ENCODE results near the gene NR2F2.

NR2F2 gene

DNA sequence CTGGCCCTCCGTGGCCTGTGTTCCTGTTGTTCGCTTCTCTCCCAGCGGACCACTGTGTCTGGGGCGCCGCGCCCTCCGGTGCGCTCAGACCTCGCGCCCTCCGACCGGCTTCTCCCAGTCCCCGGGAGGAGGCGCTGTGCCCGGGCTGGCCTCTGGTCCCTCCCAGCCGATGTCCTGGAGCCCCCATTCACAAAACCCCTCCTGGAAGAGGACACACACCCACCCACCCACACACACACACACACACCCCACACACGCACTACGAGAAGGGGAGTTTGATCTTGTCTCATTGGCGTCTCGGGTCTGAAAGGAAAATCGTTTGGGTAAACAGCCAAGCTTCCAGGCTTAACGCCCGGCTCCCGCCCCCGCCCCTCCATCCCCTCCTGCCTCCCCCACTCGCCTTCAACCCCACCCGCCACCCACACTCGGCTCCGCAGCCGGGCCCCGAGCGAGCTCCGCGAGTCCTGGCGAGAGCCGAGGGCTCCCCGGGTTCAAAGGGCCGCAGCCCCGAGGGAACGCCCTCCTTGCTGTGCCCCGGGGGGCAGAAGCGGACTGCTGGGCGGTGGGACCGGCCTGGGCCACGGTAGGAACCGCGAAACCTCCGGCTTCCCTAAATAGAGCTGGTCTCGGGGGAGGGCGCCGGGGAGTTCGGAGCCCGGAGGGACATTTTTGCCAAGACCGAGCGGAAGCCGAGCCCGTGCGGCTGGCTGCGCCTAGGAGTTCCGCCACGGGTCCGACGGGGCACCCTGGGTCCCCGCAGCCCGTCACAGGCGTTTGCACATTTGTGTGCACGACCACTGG, 23.6 kb downstream of the NR2F2 start:
- DNase-seq (ENCODE audit: low read depth) = no peak

DNA sequence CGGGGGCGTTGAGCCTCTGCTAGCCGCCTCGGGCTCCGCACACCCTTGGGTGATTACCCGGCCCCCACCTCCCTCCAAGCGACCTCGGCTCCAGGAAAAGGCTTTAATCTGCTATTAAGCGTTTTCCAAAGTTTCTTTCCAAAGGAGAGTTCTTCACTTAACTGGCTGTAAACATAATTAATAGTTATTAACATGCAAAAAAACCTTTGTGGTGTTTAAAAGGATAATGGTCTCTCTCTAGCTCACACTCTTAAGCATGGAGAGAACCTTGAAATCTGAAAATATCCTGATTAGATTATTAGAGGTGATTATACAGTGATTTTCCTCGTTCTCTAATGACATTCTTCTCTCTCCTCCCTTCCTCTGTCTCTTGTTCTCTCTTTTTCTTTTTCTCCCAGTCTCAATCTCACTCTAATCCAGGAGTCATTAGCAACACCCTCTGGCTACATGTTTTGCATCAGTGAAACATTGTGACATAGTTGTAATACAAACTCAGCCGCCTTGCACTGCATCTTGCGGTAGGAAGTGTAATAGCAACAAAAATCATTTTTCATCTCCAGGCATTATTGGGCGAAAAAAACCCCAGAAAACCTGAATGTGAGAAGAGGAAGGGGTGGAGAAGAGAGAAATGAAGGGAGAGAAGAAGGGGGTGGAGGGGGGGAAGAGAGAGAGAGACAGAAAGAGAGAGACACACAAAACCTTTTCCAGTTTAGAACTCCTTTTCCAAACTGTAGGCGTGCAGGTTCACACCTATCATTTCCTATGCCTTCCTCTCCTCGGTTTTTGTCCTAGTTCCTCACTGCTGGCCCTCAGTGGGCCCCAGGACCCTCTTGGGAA, 24.4 kb downstream of the NR2F2 start:
- peak; percentile 44 for DNase-seq (ENCODE audit: low read depth)

DNA sequence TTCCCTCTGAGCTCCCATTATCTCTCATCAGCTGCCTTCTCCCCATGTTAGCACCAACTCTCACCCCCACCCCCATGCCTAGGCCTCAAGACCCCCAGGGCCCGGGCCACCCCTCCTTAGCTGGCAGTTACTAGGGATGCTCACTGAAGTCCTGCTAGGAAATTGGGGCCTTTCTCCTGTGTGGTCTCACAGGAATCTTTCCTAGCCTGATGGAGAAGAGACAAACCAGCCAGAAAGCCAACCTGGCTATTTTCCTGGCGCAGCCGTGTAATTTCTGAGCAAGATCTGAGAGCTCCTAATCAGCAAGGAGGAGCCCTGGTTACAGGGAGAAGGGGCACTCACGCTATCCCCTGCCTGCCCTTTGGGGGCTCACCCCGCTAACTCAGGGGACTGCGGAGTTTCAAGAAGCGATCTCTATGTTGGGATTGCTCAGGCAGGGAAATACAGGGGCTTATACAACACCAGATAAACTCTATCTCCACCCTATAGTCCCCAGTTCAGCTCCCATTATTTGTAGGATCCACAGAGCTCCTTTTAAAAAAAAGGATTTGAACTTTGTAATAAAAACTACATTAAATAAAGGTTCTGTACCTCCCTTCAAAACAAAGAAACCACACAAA, 25.2 kb downstream of the NR2F2 start:
- no peak for DNase-seq (ENCODE audit: low read depth)

DNA sequence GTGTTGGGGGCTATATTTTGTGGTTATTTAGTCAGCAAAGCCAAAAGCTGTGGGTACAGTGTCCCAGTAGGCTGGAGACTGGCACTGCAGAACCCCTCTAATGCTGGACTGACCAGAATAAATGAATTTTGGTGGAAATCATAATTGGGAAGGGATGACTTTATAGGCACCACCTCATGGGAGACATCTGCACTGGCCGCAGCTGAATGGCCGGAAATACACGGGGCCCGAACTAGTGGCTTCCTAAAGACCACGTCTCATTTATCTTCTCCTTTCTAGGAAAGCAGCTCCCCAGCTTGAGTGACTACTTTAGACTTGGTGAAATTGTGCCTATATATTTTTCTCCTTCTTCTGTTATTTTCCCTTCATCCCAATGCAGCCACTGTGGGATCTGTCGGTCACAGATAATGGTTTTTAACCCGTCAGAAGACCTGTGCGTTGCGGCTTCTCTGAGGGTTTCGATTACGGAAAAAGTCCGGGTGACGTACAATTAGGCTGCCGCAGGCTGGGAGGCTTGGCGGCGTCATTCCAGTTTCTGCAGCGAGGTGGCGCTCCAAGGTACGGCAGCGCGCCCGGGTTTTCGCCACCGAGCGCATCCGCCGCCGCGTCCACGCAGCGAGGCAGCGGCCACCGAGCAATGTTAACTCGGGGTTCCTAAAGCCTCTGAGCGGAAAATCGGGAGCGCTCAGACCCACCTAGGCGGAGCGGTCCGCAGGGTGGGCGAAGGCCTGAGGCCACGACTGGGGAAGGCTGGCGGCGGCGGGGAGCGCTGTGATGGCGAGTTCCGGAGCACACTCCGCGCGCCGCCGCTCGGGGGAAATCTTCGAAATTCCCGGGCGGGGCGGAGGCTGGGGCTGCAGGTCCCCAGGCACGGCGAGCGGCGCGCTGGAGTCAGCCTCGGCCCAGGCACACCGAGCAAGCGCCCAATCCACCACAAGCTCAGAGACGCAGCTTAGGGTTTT, 26.3 kb downstream of the NR2F2 start:
- DNase-seq (ENCODE audit: low read depth) = no peak

DNA sequence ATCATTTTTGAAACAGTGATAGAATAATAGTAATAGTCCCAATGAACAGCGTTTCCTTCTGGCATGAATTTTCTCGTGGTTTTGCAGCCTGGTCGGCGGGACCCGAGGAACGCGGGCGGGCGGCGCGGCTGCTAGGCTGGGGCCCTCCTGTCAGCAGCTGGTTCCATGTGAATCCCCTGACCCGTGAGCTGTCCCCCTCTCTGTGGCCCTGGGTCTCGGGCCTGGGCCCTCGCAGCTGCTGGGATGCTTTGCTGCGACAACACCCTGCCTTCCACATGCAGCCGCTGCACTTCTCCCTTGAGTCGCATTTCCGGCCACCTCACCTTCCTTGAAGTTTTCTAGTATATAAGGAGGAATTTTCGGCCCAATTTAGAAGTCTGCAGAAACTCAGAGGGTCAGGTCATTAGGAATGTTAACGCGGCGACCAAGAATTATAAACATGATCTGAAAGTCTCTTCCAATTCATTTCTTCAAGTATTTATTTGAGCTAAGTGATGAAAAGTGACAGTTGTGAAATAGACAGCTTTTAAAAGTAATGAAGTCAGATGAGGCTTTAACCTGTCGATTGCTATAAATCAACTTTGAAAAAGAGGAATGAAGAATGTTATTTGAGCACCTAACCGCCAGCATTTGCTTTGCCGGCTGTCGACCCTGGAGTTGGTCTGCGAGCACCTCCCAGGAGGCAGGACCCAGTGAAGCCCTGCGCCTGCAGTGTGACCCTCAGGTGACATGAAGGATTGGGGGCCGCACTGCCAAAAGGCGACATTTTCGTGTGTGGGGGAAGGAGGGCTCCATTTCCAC, 27.7 kb downstream of the NR2F2 start:
- DNase-seq (ENCODE audit: low read depth) = no peak

DNA sequence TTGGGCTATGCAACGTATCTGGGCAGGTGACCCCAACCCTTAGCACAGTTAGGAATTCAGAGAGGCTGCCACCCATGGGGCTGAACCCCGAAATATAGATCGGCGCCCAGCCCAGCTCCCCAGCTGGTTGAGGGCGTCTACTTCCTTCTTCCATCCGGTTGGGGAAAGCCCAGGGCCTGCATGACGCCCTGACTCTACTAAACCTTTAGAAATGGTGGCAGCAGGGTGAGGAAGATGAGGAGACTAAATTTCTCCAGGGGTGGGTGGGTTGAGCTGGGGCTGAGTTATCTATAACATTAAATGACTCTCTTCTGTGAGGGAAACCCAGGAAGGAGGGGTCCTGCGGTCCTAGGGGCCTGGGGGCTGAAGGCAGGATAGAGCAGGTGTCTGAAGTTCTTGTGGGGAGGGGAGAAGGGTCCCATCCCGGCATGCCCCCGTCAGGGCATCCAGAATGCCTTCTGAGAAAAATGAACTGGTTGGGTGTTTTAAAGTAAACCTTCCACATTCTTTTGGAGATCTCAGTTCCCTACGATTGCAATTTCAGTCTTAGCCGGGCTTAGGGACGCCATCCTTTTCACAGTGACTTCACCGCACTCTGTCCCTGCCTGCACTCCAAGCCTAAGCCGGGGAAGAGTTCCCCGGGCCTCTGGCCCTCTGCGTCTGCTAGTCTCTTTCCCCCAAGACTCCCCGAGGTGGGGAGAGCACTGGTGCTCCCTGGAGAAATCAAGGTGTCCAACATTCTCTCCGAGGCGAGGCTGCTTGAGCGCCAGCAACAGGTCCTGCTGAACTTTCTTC, 28.5 kb downstream of the NR2F2 start:
- no peak for DNase-seq (ENCODE audit: low read depth)

DNA sequence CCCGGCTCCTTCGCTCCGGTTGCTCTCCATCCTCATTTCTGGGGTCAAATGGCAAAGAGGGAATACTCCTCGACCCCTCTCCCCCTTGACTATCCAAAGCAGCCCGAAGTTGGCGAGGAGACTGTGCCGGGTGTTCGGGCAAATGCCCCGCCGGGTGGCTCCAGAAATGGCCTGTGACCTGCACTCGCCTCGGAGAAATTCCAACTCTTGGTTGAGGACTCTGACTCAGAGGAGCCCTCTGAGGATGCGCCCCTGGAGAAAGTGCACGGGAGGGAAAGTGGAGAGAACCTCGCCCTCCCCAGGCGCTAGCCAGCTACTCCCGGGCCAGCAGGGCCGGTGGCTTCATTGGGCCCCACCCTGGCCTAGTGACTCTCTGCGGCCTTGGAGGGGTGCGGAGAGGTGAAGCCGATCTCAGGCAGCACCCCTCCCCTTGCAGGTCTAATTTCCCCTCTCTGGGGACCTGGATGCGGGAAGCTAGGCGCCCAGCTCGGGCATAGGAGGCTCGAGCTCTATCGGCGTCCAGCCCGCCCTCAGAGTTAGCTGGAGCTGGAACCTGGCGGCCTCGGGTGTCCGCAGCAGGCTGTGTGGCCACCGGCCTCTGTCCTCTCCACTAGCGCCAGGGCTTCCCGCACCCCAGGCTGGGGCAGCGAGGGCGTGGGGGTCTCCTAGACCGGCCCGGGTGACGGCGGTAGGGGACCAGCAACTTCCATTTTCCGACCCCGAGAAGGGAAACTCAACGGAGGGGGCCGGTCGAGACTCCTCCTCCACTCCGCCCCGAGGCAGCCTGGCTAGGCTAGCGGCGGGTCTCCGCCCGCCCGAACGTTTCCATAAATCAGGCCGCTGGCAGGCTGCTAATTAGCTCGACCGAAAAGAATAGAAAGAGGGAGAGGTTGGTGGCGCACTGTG, 29.4 kb downstream of the NR2F2 start:
- no peak for DNase-seq (ENCODE audit: low read depth)

DNA sequence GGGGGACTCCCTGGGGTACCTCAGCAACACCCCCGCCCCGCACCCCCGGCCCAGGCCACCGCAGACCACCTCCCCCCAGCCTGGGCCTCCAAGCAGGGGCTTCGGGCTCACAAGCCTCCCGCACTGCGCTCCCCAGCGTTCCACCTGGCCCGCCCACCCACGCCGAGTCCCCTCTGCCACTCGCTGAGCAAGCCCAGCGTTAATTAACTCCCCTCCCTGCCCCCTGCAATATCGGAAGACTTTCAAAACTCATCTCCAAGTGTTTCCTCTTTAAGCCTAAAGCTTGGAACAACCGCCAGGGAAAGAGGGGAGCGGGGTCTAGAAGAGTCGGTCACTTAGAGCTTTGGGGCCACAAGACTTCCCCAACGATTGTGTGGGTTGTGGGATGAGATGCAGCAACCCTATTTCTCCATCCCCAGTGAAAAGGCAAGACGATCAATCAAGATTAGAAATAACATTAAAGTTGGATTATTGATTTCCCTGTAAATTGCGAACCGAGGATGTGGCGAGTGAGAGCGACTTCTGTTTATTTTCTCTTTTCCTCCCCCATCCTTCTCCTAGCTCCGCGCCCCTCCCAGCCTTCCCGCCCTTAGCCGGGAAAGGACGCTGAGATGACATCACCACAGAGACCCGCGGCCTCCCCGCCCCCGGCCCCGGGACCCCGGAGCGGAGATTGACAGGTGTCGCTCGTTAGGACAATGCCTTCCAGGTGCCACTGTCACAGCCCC, 30.2 kb downstream of the NR2F2 start:
- no peak for DNase-seq (ENCODE audit: low read depth)

DNA sequence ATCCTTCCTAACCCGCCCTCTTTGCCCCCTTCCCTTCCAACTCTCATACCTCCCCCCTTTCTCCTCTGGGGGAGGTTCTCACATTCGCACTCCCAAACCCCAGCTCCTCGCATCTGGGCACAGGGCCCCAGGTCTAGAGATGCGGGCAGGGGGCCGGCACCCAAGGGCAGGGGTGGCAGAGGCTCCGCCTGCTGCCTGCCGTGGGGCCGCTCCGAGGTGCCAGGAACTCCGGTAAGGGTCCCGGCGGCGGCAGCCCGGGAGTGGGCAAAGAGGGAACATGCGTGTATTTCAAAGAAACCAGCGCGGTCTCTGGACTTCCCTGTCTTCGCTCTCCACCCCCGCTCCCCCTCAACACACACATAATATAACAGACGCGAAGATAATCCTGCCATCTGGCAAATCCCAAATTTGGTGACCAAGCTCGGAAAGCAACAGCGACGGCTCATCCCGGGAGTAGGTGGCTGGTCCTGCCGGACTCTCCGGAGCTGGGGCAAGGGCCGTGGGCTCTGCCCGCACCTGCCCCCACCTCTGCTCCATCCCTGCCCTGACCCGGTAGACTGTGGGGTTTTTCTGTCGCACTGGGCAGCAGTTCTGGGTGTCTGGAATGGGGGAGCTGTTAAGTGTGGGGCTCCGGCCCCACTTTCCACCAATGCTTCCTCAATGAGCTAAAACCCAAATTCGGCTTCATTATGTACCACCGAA, 31.0 kb downstream of the NR2F2 start:
- no peak for DNase-seq (ENCODE audit: low read depth)

DNA sequence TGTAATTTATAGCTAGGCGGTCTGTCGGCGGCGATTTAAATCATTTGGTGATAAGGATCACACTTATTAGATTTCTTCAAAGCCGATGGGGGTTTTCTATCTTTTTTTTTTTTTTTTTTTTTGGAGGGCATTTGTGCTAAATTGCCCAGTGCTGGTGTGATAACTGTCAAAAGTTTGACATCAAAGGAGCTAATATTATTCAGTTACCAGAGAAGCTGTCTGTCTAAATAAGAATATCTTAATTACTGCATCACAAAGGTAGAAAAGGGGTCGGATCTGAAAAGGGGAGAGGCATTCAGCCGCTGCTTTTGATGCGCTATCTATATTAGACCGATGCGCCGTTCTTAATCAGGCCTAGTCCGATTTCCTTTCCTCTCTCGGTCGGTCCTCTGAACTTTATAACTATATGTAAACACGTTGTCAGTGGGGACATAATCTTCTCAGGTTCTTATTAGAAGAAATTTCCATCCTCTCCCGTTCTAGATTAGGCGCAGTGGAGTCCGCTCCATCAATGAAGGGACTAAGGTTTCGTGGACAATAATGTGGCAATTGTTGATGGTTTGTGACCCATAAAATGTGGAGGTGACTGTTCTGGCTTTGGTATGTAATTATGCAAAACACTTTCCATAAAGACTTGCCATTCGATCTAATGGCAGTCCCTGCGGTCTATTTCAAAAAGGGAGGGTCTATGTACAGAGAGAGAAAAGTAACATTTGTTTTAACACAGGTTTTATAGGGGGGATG, 31.7 kb downstream of the NR2F2 start:
- DNase-seq (ENCODE audit: low read depth) = no peak

DNA sequence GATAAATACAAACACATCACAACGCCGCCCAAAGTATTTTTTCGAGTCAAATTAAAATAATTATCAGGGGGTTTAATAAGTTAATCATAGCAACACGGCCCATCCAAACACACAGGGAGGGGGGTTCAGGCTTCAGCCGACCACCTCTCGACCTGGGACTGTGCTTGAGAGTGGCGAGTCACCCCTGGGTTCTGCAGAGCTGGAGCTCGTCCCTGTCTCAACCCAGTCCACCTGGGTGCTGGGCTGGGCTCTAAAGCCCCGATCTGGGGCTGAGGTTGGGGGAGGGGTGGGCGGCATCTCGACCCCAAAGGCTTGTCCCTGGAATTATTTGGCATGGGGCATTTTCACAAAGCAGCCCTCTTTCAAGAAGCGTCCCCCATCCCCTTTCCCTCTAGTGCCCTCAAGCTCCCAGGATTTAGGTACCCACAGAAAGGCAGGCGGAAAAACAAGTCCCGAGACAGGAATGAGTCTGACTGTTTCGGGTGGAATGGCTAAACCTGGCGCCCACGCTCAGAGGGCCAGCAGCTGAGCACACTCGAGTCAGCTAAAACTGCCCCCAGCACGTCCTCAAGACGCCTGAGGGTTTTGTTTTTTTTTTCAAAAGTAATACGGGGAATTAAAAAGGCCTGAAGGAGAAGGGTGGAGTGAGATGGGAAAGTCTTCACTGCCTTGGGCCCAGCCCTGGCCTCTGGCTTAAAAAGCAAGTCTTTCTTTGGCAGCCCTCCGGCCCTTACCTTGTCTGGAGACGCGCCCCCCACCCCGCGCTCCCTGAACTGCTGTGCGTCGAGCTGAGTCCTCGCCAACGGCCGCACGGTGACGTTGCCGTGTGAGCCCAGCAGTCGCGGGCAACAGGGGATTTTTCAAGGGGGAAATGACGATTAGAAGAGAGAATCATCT, 32.5 kb downstream of the NR2F2 start:
- no peak for DNase-seq (ENCODE audit: low read depth)

DNA sequence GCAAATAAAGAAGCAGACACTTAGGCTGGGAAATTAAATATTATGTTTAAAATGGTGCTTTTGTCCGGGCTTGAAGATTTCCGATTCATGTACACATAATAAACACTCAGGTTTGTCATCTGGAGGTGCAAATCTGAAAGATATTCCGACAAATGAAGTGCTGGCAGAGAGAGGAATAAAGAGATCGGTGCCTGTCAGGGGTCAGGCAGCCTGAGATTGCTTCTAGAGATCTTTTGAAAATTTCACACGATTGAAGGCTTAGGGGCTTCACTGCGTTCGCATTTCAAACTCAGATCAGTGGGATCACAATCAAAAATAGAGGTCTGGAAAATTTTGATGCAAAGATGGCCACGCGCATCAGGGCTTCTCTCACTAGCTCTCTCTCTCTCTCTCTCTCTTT, 33.2 kb downstream of the NR2F2 start:
- DNase-seq (ENCODE audit: low read depth) = no peak

DNA sequence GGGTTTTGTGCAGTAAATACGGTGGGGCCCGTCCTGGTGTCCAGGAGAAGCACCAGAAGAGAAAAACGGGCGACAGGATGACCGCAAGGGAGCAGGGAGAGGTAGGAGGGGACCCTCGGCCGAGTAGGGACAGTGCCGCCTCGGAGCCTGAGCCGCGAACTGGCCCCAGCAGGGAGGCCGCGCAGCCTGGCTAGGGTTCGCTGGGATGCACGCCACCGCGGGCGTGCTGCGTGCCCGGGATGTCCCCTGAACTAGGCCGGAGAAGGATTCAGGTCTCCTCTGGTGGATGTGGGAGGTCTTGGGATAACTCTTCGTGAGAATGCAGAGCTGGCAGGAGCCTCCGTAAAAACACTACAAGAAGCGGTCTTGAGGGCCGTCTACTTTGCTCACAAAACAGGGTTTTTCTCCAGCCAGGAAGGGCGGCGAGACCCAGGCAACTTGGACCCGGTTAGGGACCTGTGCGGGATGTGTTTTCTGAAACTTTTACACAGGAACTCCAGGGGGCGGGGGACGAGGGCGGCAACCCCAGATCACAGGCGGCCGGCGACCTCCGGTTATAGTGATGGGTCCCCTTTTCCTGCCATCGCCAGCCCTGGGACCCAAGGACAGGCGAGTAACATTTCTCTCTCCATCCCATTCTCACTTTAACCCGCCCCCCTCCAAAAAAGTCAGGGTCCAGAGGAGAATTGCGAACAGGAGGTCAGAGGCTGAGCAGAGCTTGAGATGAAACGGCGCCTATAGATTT, 35.5 kb downstream of the NR2F2 start:
- no peak for DNase-seq (ENCODE audit: low read depth)

DNA sequence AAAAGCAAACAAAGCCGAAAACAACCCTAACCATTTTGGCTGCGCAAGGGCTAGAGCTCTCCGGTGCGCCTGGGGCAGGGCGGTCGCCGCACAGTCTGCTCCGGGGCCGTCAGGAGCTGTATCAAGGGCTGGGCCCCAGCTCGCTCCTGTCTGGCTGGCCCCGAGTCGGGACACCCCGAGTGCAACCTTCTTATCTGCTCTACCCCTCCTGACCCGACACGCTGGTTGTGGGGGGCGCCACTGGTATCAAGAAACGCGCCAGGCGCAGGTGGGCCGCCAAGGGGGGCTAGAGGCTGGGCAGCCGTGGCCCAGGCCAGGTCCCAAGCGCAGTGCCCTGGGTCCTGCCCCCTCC, 36.0 kb downstream of the NR2F2 start:
- no peak for DNase-seq (ENCODE audit: low read depth)
